GM12872 (cell line): ENCODE measurements around the gene SAMD7.

Source experiments
- TF ChIP-seq, protein P1 (sequence below): IDR thresholded peaks from 3 replicates; pipeline ENCODE4 v1.5.1; 2011; ENCODE audit warnings: low read depth, mild to moderate bottlenecking, low read length, moderate library complexity; ENCODE audit not compliant: insufficient read depth

SAMD7 gene

DNA sequence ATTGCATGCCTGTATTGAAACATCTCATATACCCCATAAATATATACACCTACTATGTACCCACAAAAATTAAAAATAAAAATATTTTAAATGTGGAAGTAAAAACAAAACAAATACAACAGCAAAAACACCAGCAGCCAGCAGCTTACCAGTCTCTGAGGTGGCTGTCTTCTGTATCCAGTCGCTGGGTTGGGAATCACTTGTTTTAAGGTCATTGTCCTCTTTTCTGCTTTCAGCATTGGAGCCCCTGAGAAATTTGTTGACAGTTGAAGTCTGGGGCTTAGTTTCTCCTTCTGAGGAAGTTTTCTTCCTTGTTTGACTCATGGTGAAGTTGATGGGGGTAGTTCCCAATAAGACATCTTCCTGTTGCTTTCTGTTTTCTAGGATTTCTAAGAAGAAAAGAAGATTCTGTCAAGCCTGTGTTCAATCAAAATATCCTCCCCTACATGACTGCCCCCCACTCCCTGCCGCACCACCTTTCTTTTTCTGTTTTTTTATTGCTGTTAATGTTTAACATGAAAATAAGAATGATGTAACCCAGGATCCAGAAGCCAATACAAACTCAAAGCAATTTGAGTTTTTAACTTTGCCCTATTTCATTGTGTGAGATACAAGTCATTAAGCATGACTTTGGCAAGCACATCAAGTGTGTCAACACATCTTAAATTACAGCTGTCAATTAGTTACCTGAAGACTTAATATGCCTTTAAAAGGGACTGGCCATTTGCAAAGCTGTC is 41.7 kb upstream of the SAMD7 start, which contains the start of gene LRRC31:
LRRC31 (minus strand) TSS at position 452 of the 737 bp plus-strand sequence; CDS start at position 324, 128 bp downstream.
- TF ChIP-seq, protein P1, sequence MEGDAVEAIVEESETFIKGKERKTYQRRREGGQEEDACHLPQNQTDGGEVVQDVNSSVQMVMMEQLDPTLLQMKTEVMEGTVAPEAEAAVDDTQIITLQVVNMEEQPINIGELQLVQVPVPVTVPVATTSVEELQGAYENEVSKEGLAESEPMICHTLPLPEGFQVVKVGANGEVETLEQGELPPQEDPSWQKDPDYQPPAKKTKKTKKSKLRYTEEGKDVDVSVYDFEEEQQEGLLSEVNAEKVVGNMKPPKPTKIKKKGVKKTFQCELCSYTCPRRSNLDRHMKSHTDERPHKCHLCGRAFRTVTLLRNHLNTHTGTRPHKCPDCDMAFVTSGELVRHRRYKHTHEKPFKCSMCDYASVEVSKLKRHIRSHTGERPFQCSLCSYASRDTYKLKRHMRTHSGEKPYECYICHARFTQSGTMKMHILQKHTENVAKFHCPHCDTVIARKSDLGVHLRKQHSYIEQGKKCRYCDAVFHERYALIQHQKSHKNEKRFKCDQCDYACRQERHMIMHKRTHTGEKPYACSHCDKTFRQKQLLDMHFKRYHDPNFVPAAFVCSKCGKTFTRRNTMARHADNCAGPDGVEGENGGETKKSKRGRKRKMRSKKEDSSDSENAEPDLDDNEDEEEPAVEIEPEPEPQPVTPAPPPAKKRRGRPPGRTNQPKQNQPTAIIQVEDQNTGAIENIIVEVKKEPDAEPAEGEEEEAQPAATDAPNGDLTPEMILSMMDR, result no peak

DNA sequence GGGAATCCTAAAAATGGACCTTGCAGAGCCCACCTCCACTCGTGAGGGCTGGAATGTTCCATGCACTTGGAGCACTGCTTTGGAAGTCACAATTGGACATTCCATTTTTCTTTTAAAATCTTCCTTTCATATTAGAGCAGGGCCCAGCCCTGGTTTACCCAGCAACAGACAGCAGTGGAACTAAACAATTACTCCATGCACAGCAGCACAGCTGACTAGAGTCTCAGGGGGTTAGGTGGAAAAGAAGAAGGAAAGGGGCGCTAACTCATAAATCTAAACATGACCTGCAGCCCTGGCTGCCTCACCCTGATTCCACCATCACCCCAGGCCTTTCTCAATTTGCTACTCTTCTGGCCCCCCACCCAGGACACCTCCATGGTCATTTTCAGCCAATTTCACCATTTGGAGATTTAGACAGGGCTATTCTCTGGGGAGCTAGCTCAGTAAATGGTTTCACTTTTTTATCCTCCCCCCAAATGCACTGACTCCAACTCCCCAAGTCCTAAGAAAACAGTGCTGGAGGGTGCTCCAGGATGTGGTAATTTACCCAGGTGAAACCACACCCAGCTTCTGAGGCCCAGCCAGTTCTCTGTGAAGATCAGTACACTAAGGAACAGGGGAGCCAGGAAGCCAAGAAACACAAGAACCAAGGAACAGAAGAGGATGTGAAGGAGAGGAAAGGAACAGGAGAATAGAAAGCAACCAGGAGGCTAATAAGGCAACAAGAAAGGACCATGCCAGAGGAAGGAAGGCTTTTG is 40.1 kb upstream of the SAMD7 start:
- TF ChIP-seq, protein P1, result no peak

DNA sequence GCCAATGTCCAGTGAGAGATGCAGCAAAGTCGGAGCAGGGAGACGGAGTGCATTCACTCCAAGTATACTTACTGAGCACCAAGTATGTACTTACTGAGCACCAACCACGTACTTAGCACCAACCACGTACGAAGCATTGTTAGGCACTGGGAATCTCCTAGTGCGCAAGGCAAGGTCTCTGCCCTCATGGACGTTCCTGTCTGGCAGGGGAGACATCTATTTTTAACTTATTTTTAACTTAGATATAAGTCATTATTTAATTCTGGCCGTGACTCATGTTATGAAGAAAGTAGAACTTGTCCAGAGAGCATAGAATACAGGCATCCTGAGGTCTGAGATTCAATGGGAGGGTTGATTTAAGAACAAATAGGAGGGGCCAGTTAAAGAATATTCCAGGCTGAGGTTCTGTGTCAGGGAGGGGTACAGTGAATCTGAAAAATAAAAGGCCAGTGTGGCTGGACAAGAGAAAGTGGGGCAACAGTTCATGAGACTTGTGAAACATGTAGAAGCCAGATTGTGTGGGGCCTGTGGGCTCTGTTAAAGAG is 32.3 kb upstream of the SAMD7 start:
- TF ChIP-seq, protein P1, result no peak

DNA sequence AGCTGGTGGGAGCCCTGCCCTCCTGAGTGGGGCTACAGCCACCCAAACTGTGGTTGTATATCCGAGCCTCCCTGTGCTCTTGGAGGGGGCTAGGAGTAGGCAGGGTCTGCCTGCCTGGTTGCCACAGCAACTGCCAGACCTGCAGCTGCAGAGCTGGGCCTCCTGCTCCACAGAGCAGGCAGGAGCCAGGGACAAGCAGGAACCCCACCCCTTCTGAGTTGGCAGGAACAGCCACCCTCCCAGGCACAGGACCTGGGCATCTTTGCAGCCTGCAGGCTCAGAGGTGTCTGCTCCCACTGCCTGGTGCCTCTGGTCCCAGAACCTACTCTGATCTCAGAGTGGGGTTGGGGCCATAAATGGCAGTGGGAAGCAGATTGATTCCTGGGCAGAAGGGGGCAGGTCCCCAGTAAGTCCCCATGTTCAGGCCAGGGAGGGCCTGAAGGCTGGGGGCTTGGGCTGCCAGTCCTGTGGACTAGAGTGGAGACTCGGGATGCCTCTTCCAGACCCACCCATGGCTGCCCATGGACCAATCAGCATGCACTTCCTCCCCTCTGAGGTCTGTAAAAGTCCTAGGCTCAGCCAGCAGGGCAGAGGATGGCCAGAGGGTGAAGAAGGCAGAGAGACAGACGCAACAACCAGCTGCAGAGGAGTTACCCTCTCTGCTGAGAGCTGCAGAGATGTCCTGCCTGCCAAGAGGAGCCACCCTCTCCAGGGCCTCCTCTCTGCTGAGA is 31.4 kb upstream of the SAMD7 start:
- TF ChIP-seq, protein P1, result no peak

DNA sequence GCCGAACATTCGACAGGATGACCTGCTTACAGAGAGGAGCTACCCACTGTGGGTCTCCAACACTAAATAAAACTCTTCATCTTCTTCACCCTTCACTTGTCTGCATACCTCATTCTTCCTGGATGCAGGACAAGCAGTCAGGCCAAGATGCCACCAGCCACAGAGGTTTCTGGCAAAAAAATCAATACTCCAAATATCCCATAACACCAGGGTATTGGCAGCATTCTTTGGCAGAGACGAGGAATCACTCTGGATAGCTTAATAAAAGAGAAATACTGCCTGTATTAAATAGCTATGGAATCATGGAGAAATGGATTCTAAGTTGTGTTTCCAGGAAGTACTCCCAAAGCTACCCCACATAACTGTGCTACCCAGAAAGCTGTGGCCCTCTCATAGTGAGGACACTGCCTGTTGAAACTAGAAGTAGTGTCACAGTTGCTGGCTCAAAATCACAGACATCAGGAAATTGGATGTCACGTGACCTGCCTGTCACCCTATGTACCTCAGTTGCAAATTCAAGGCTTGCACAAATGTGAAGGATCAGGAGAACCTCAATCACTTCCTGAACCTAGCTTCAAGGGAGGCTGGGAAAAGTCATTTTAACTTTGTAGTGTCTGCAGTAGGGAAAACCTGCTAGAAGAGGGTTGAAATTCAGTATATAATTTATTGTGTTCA is 30.7 kb upstream of the SAMD7 start:
- TF ChIP-seq, protein P1, result no peak

DNA sequence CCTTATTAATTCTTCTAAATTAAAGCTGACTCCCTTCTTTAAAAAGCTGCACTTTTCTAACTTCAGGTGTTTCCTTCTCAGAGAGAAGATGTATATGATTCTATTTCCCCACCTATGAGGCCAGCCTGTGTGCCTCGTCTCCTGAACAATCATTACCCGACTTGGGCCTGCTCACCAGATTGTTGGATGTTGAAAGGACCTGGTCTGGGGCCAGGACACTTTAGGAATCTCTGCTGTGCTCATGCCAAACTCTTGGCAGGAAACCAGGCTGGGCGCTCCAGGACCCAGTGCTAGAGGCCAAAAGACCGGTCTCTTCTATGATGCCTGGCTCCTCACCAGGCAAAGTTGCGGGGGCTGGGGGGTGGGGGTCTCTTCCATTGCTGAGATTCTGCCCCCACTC is 24.7 kb upstream of the SAMD7 start:
- TF ChIP-seq, protein P1, result no peak

DNA sequence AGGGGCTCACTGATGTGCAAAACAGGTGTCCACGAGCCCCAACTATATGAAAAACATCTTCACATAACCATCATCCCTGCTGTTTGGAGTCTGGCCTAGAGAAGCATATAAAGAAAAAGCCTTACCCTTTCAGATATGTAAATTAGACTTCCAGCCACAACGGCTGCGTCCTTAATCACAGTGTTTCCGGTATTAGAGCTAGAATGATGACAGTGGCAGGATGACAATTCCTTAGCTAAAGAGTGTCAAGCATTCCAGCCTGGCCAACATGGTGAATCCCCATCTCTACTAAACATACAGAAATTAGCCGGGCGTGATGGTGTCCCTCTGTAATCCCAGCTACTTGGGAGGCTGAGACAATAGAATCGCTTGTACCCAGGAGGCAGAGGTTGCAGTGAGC is 19.5 kb upstream of the SAMD7 start:
- TF ChIP-seq, protein P1, result no peak
